Fibroblast of skin of left biceps (primary cell): ENCODE results near the gene PRDM5.

Experiments
- DNase-seq, 2 experiments: peaks; one replicate each; pipeline ENCODE4 v3.0.0-alpha.2; 2013; ENCODE audit warnings: low read depth in 2 of 2

The PRDM5 gene

GRCh38 chr4:120819805-120820437 lies 102.6 kb downstream of the PRDM5 start:
- no peak for DNase-seq

- DNase-seq = no peak
These were observed 106.1 kb downstream of the PRDM5 start for GRCh38 chr4:120816296-120816965.

GRCh38 chr4:120815361-120815760 lies 107.2 kb downstream of the PRDM5 start:
- DNase-seq = no peak

- no peak for DNase-seq
These were observed 107.6 kb downstream of the PRDM5 start for GRCh38 chr4:120814886-120815285.

GRCh38 chr4:120812216-120812615 lies 110.3 kb downstream of the PRDM5 start:
- DNase-seq = no peak

GRCh38 chr4:120809518-120809917 lies 113.0 kb downstream of the PRDM5 start:
- no peak for DNase-seq

GRCh38 chr4:120808475-120809141 lies 113.9 kb downstream of the PRDM5 start:
- DNase-seq = no peak

- DNase-seq = peak; percentile 11 to 24
These were observed 121.3 kb downstream of the PRDM5 start for GRCh38 chr4:120801137-120801758.

- DNase-seq = no peak
These were observed 124.0 kb downstream of the PRDM5 start for GRCh38 chr4:120798570-120798969.

GRCh38 chr4:120796271-120796670 lies 126.3 kb downstream of the PRDM5 start:
- no peak for DNase-seq

- DNase-seq = no peak
These were observed 137.3 kb downstream of the PRDM5 start for GRCh38 chr4:120785202-120785601.

- DNase-seq = no peak
These were observed 145.1 kb downstream of the PRDM5 start for GRCh38 chr4:120777459-120777858.

- DNase-seq = no peak
These were observed 147.1 kb downstream of the PRDM5 start for GRCh38 chr4:120775431-120775830.

GRCh38 chr4:120773641-120774040 lies 148.9 kb downstream of the PRDM5 start:
- DNase-seq = no peak

GRCh38 chr4:120771907-120772306 lies 150.6 kb downstream of the PRDM5 start:
- DNase-seq = no peak

- no peak for DNase-seq
These were observed 151.6 kb downstream of the PRDM5 start for GRCh38 chr4:120770897-120771296.

- peak; percentile 34 to 46 for DNase-seq
These were observed 153.3 kb downstream of the PRDM5 start for GRCh38 chr4:120769227-120769626.

GRCh38 chr4:120765260-120765680 lies 157.3 kb downstream of the PRDM5 start:
- DNase-seq = no peak

GRCh38 chr4:120763650-120764049 lies 158.9 kb downstream of the PRDM5 start:
- DNase-seq = no peak

- no peak for DNase-seq
These were observed 161.5 kb downstream of the PRDM5 start for GRCh38 chr4:120761070-120761469.

- DNase-seq = no peak
These were observed 162.5 kb downstream of the PRDM5 start for GRCh38 chr4:120760047-120760446.

- DNase-seq = no peak
These were observed 166.7 kb downstream of the PRDM5 start for GRCh38 chr4:120755864-120756263.

- no peak for DNase-seq
These were observed 167.9 kb downstream of the PRDM5 start for GRCh38 chr4:120754590-120754989.
